IPS DF 6.9 (cell line): ENCODE data around the gene WDR19.

ENCODE experiments used
- DNase-seq: peaks from one replicate; pipeline ENCODE4 v3.0.0-alpha.2; 2013; ENCODE audit warnings: low read depth, low spot score
- H3K27ac ChIP-seq: one replicate; pipeline ENCODE4 v1.5.1; 2013; ENCODE audit warnings: low read length, control low read depth
- H3K27me3 ChIP-seq: 2 replicates; pipeline ENCODE4 v1.6.1; 2013; ENCODE audit warnings: mild to moderate bottlenecking, low read length; ENCODE audit not compliant: control insufficient read depth, insufficient read depth
- H3K36me3 ChIP-seq: 2 replicates; pipeline ENCODE4 v1.6.1; 2013; ENCODE audit warnings: low read length; ENCODE audit not compliant: control insufficient read depth, insufficient read depth
- H3K4me1 ChIP-seq: 2 replicates; pipeline ENCODE4 v1.6.1; 2013; ENCODE audit warnings: low read length; ENCODE audit not compliant: control insufficient read depth, insufficient read depth
- H3K4me3 ChIP-seq: 2 replicates; pipeline ENCODE4 v1.5.1; 2013; ENCODE audit warnings: mild to moderate bottlenecking, low read length
- H3K9me3 ChIP-seq: 2 replicates; pipeline ENCODE4 v1.6.1; 2013; ENCODE audit warnings: low read length, inconsistent platforms; ENCODE audit not compliant: control insufficient read depth, insufficient read depth
- WGBS: extraction: QIAGEN DNeasy Blood & Tissue Kit; methylation state at CpG from one replicate; pipeline ENCODE4 v1.1.7; 2013; ENCODE audit warnings: mixed read lengths, missing lambda C conversion rate; ENCODE audit not compliant: insufficient read length, insufficient coverage; 5-methylcytosine and 5-hydroxymethylcytosine counted together

Gene WDR19

DNA sequence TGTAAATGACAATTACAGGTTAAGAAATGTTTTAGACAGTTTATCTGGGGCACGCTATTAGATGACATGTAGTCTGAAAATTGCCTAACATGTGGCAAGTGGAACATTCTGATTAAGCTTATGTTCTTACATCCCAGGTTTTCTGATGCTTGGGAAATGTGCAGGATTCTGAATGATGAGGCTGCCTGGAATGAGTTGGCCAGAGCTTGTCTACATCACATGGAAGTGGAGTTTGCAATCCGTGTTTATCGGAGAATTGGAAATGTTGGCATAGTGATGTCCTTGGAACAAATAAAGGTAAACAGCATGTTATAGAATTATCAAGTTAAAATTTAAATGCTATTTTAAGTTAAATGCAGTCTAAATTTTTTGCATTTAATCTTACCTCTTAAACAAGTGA is 49.3 kb downstream of the WDR19 start:
- Histone ChIP-seq H3K36me3 (no peaks in the 10 kb centered on the region), H3K27ac (no peak overlapping the region), H3K27me3 (no peaks in the 10 kb centered on the region), H3K4me3 (no peak overlapping the region), H3K9me3 (no peaks in the 10 kb centered on the region), H3K4me1 (no peaks in the 10 kb centered on the region)
- DNase-seq = no peak
- no CpG with 5 or more reads among the region's 3 CpGs for WGBS

DNA sequence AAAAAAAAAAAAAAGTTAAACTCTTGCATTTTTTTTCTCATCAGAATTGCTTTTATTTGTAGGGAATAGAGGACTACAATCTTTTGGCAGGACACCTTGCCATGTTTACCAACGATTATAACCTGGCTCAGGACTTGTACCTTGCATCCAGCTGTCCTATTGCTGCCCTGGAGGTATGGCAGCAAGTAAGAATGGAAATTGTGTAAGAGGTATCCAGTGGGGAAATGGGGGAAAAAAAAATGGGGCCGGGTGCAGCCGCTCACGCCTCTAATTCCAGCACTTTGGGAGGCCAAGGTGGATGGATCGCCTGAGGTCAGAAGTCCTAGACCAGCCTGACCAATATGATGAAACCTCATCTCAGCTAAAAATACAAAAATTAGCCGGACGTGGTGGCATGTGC is 49.8 kb downstream of the WDR19 start:
- Histone ChIP-seq H3K36me3 (no peaks in the 10 kb centered on the region), H3K27ac (no peak overlapping the region), H3K4me3 (no peak overlapping the region), H3K4me1 (no peaks in the 10 kb centered on the region), H3K27me3 (no peaks in the 10 kb centered on the region), H3K9me3 (no peaks in the 10 kb centered on the region)
- no peak for DNase-seq
- WGBS = no CpG with 5 or more reads among the region's 7 CpGs

DNA sequence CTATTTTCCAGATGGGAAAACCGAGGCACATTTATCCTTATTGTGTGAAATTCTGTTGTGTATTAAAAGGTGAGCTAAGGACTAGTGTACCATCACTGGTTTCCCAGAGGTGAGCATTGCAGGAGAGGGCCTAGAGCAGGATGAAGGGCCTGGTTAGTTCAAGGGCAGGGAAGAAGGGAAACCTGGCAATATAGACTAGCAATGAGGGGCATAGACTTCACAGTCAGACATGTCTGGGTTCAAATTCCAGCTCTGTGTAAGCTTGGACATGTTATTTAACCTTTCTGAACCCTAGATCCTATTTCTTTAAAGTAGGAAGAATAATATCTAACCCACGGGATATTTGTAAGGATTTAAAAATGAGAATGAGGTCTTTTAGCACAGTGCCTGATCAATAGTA is 50.8 kb downstream of the WDR19 start:
- Histone ChIP-seq H3K4me1 (no peaks in the 10 kb centered on the region), H3K36me3 (no peaks in the 10 kb centered on the region), H3K27ac (no peak overlapping the region), H3K9me3 (no peaks in the 10 kb centered on the region), H3K4me3 (no peak overlapping the region), H3K27me3 (no peaks in the 10 kb centered on the region)
- no CpG with 5 or more reads among the region's 2 CpGs for WGBS
- DNase-seq = no peak

GRCh38 chr4:39233783-39234182 is 51.5 kb downstream of the WDR19 start:
- WGBS = no CpG with 5 or more reads among the region's 1 CpG
- H3K27ac ChIP-seq = no peak overlapping the region
- H3K9me3 ChIP-seq = no peaks in the 10 kb centered on the region
- no peak overlapping the region for H3K4me3 ChIP-seq
- DNase-seq = no peak
- H3K36me3 ChIP-seq = no peaks in the 10 kb centered on the region
- no peaks in the 10 kb centered on the region for H3K27me3 ChIP-seq
- no peaks in the 10 kb centered on the region for H3K4me1 ChIP-seq

- DNase-seq = no peak
- no CpG with 5 or more reads among the region's 2 CpGs for WGBS
- no peaks in the 10 kb centered on the region for H3K27me3 ChIP-seq
These were observed 52.7 kb downstream of the WDR19 start for GRCh38 chr4:39235021-39235420.

GRCh38 chr4:39235696-39236095 is 53.4 kb downstream of the WDR19 start:
- WGBS = 100% methylated on average over 1 of the region's 2 CpGs
- Histone ChIP-seq H3K27me3 (no peaks in the 10 kb centered on the region), H3K27ac (no peak overlapping the region)

More at GRCh38 chr4:39235021-39235420, 52.7 kb downstream of the WDR19 start:
- no peaks in the 10 kb centered on the region for H3K4me1 ChIP-seq
- no peak overlapping the region for H3K4me3 ChIP-seq
- no peak overlapping the region for H3K27ac ChIP-seq
- no peaks in the 10 kb centered on the region for H3K9me3 ChIP-seq
- no peaks in the 10 kb centered on the region for H3K36me3 ChIP-seq

DNA sequence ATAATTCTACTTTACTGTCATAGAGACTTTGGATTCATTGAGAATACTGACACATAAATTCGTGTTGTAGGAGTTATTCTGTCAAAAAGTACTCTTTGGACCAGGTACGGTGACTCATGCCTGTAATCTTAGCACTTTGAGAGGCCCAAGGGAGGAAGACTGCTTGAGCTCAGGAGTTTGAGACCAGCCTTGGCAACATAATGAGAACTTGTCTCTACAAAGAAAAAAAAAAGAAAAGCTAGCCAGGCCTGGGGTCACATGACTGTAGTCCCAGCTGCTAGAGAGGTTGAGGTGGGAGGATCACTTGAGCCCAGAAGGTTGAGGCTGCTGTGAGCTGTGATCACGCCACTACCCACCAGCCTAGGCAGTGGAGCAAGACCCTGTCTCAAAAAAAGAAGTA is 54.9 kb downstream of the WDR19 start:
- no peak overlapping the region for H3K27ac ChIP-seq
- H3K36me3 ChIP-seq = no peaks in the 10 kb centered on the region
- no peaks in the 10 kb centered on the region for H3K4me1 ChIP-seq
- WGBS = no CpG with 5 or more reads among the region's 3 CpGs
- no peaks in the 10 kb centered on the region for H3K9me3 ChIP-seq
- H3K4me3 ChIP-seq = no peak overlapping the region
- H3K27me3 ChIP-seq = no peaks in the 10 kb centered on the region
- no peak for DNase-seq

More at GRCh38 chr4:39235696-39236095, 53.4 kb downstream of the WDR19 start:
- Histone ChIP-seq H3K9me3 (no peaks in the 10 kb centered on the region), H3K36me3 (no peaks in the 10 kb centered on the region), H3K4me1 (no peaks in the 10 kb centered on the region), H3K4me3 (no peak overlapping the region)
- DNase-seq = no peak

- no peak for DNase-seq
- no peak overlapping the region for H3K4me3 ChIP-seq
- no peak overlapping the region for H3K27ac ChIP-seq
- no peaks in the 10 kb centered on the region; the same call in 1 of the 2 replicates for H3K9me3 ChIP-seq
- no peaks in the 10 kb centered on the region for H3K27me3 ChIP-seq
- no CpG with 5 or more reads among the region's 3 CpGs for WGBS
- H3K36me3 ChIP-seq = no peaks in the 10 kb centered on the region; the same call in 1 of the 2 replicates
- no peaks in the 10 kb centered on the region for H3K4me1 ChIP-seq
These were observed 61.1 kb downstream of the WDR19 start for GRCh38 chr4:39243462-39243861.

- no peak for DNase-seq
- Histone ChIP-seq H3K9me3 (no peaks in the 10 kb centered on the region), H3K27me3 (no peaks in the 10 kb centered on the region), H3K4me1 (no peaks in the 10 kb centered on the region), H3K4me3 (no peak overlapping the region), H3K36me3 (no peaks in the 10 kb centered on the region), H3K27ac (no peak overlapping the region)
- no CpG with 5 or more reads among the region's 2 CpGs for WGBS
These were observed 72.9 kb downstream of the WDR19 start for GRCh38 chr4:39255266-39255665.

DNA sequence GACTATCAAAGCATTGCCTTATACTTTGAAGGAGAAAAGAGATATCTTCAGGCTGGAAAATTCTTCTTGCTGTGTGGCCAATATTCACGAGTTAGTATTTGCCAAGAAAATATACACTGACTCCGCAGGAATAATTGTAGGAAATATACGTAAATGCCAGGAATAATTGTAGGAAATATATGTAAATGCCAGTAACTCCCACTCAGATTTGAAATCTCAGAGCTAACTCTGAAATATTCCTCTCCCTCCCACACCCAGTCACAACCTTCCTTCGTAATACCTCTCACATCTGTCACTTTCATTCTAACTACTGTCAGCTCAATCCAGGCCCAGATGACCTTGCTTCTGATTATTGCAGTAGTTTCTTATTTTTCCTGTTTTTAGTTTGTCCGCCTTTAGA is 73.5 kb downstream of the WDR19 start:
- no CpG with 5 or more reads among the region's 5 CpGs for WGBS
- H3K9me3 ChIP-seq = no peaks in the 10 kb centered on the region
- no peaks in the 10 kb centered on the region for H3K4me1 ChIP-seq
- no peaks in the 10 kb centered on the region for H3K36me3 ChIP-seq
- DNase-seq = no peak
- H3K4me3 ChIP-seq = no peak overlapping the region
- H3K27me3 ChIP-seq = no peaks in the 10 kb centered on the region
- no peak overlapping the region for H3K27ac ChIP-seq

- no peaks in the 10 kb centered on the region for H3K27me3 ChIP-seq
- no peak for DNase-seq
- no peak overlapping the region for H3K4me3 ChIP-seq
- H3K9me3 ChIP-seq = no peaks in the 10 kb centered on the region
- H3K36me3 ChIP-seq = no peaks in the 10 kb centered on the region
- no peak overlapping the region for H3K27ac ChIP-seq
- no peaks in the 10 kb centered on the region for H3K4me1 ChIP-seq
- WGBS = no CpG with 5 or more reads among the region's 2 CpGs
These were observed 74.1 kb downstream of the WDR19 start for GRCh38 chr4:39256436-39256835.
